SH-SY5Y (cell line): ENCODE results near the gene OR1C1.

ENCODE experiments used
- GATA2 ChIP-seq: IDR thresholded peaks from 2 replicates; pipeline ENCODE4 v1.6.1; 2011; ENCODE audit warnings: mild to moderate bottlenecking, low read depth, low read length
- GATA3 ChIP-seq: IDR thresholded peaks from 2 replicates; pipeline ENCODE4 v1.6.1; 2011; ENCODE audit warnings: low read depth, mild to moderate bottlenecking, low read length, moderate library complexity

Gene OR1C1

GRCh38 chr1:247760456-247760855 lies at the start of gene OR1C1:
OR1C1 (minus strand) TSS chr1:247760556; CDS start chr1:247758406, 2,150 bp downstream.
- TF ChIP-seq GATA3 (no peak), GATA2 (no peak)

- TF ChIP-seq GATA2, result no peak
- TF ChIP-seq GATA3, result no peak
Observed at GRCh38 chr1:247797518-247797917, 37.2 kb upstream of the OR1C1 start.

DNA sequence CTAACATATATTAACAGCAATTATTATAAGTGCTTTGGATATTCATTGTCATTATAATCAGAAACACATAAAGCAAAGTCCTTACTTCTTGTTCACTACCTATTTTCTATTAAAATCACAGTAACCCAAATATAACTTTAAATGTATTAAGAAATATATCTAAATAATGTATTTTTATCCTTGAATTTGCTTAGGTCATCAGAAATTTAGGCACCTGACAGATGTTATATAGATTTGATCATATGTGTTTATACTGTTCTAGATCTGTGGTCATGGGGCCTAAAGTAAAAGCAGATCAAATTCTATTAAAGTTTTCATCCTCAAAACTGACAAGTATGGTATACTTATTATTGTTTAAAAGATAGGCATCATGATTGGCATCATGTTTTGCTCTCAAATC lies 9.2 kb upstream of the OR1C1 start:
- TF ChIP-seq GATA3, result no peak
- TF ChIP-seq GATA2, result no peak

DNA sequence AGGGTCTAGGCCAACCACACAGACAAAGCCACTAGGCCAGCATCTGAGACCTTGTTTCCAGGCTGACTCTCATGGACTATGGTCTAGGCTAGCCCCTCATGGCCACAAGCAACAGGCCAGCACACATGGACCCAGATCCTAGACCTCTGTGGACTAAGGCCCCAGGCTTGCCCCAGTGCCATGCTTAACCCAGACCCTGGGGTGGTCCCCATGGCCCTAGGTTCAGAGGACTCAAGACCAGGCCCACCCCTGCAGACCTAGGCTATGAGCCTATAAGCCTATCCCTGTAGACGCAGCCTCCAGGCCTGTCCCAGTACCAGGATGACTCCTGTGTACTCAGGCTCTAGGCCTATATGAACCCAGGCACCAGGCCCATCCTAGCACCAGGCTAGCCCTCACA lies 10.5 kb downstream of the OR1C1 start:
- no peak for TF ChIP-seq GATA2
- no peak for TF ChIP-seq GATA3

- TF ChIP-seq GATA3, result no peak
- no peak for TF ChIP-seq GATA2
Observed at GRCh38 chr1:247748041-247748440, 12.3 kb downstream of the OR1C1 start, which contains the start of gene OR14A2. OR14A2 (minus strand) TSS chr1:247748141.

DNA sequence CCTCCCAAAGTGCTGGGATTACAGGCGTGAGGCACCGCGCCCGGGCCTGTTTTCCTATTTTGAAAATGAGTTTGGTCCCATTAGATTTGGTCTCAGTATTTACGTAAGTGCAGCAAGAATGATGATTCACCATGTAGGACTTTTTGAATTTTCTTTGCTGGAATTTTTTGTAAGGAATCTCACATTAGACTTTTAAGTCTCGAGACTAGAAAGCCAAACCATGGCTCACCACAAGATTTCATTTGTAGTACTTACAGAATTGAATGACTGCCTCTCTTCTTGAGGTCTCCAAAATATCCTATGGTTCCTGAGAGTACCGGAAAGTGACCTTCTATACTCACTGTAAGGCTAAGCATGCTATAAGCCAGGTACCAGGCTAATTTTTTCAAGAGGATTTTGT lies 12.7 kb downstream of the OR1C1 start:
- TF ChIP-seq GATA2 (no peak), GATA3 (no peak)

DNA sequence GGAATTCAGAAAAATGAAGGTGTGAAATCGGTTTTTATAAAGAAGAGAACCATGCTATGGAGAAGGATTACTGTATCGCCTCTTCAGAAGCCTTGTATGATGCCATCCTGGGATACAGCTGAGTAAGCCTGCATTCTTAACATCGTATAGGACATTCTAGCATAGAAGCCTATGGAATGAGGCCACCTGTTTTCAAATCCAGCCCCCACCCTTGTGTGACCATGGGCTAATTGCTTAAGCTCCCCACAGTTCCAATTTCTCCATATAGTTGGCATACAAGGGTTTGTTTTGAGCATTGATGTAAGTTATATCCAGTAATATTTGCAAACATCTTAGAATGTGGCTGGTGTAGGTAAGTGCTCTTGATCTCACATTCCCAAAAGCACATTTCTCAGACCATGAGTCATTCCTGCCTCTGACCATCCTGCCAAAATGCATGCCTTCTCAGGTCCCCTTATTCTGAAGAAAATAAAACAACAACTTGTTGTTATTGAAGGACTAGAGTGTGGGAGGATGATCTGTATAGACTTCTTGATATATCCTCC lies 13.9 kb downstream of the OR1C1 start:
- TF ChIP-seq GATA3 (no peak), GATA2 (no peak)

- no peak for TF ChIP-seq GATA3
- no peak for TF ChIP-seq GATA2
Observed at GRCh38 chr1:247741756-247742155, 18.6 kb downstream of the OR1C1 start.

- no peak for TF ChIP-seq GATA3
- no peak for TF ChIP-seq GATA2
Observed at GRCh38 chr1:247740721-247741120, 19.6 kb downstream of the OR1C1 start.

- TF ChIP-seq GATA3 (no peak), GATA2 (no peak)
Observed at GRCh38 chr1:247738315-247738714, 22.0 kb downstream of the OR1C1 start, which contains the start of gene OR14K1. OR14K1 (plus strand) TSS chr1:247738615; CDS start chr1:247738615, 0 bp downstream.

DNA sequence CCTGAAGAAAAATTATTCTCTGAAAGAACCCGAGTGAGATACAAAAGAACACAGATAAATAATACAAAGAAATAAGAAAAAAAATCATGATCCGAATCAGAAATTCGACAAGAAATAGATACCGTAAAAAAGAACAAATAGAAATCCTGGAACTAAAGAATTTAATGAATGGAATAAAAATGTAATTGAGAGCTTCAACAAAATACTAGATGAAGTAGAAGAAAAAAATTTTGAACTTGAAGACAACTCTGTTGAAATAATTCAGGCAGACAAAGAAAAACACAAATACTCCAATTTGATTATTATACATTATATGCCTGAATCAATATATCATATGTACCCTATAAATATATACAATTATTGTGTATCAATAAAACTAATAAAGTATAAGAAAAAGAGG lies 39.1 kb downstream of the OR1C1 start:
- no peak for TF ChIP-seq GATA2
- no peak for TF ChIP-seq GATA3

- TF ChIP-seq GATA3 (no peak), GATA2 (no peak)
Observed at GRCh38 chr1:247716546-247716945, 43.8 kb downstream of the OR1C1 start, which contains the start of gene OR6F1. OR6F1 (minus strand) TSS chr1:247716646; CDS start chr1:247712755, 3,891 bp downstream.

GRCh38 chr1:247713753-247714152 lies 46.6 kb downstream of the OR1C1 start:
- TF ChIP-seq GATA2, result no peak
- TF ChIP-seq GATA3, result no peak
